HepG2 (cell line): ENCODE measurements around the gene OSCP1. TPM values are rescaled to one million over a fixed set of nuclear protein-coding genes. Genes with fewer than 3 reads are reported as not detected.

ENCODE experiments used
- FOXC1 ChIP-seq: sonication (generic); formaldehyde crosslinking; IDR thresholded peaks from 2 replicates; pipeline ENCODE4 v1.8.0; 2022; ENCODE audit warnings: mild to moderate bottlenecking, missing genetic modification reagents, borderline replicate concordance
- FOXJ3 ChIP-seq: sonication (generic); formaldehyde crosslinking; IDR thresholded peaks from 2 replicates; pipeline ENCODE4 v1.4.0; 2020; ENCODE audit warnings: missing genetic modification reagents, mild to moderate bottlenecking, borderline replicate concordance
- GATAD2A ChIP-seq: IDR thresholded peaks from 2 replicates; pipeline ENCODE4 v1.6.1; 2016
- HNF4G ChIP-seq, 2 experiments: sonication (generic) in 1 of 2; formaldehyde crosslinking in 1 of 2; IDR thresholded peaks; 2 replicates each; pipeline versions ENCODE4 v1.4.0 to v1.6.1; 2011 to 2020; ENCODE audit warnings: borderline replicate concordance in 2 of 2, low read depth in 2 of 2, mild to moderate bottlenecking in 2 of 2, low read length in 1 of 2, missing genetic modification reagents in 1 of 2, moderate library complexity in 1 of 2
- HOXA3 ChIP-seq: sonication (generic); formaldehyde crosslinking; IDR thresholded peaks from 2 replicates; pipeline ENCODE4 v1.5.0; 2020; ENCODE audit warnings: missing genetic modification reagents
- KLF15 ChIP-seq: sonication (generic); formaldehyde crosslinking; IDR thresholded peaks from 2 replicates; pipeline ENCODE4 v1.8.1; 2023; ENCODE audit warnings: borderline replicate concordance, mild to moderate bottlenecking, inconsistent platforms, missing genetic modification reagents, mixed read lengths
- MAFK ChIP-seq, 2 experiments: IDR thresholded peaks in 1 of 2; conservative IDR thresholded peaks in 1 of 2; 2 replicates each; pipeline ENCODE4 v1.6.1; 2011; ENCODE audit warnings: improper control_type of control experiment in 2 of 2, low read length in 2 of 2
- MED1 ChIP-seq: sonication (generic); formaldehyde crosslinking; IDR thresholded peaks from 2 replicates; pipeline ENCODE4 v1.4.0; 2020; ENCODE audit warnings: missing genetic modification reagents
- NFYB ChIP-seq: sonication (generic); formaldehyde crosslinking; IDR thresholded peaks from 2 replicates; pipeline ENCODE4 v1.4.0; 2020; ENCODE audit warnings: missing genetic modification reagents
- NR2F6 ChIP-seq, 2 experiments: IDR thresholded peaks; 2 replicates each; pipeline ENCODE4 v1.6.1; 2016; ENCODE audit warnings: antibody characterized with exemption in 1 of 2, mild to moderate bottlenecking in 1 of 2
- PAX8 ChIP-seq: sonication (generic); formaldehyde crosslinking; IDR thresholded peaks from 2 replicates; pipeline ENCODE4 v1.8.0; 2022; ENCODE audit warnings: mild to moderate bottlenecking, missing genetic modification reagents, borderline replicate concordance
- PHF21A ChIP-seq: sonication (generic); formaldehyde crosslinking; IDR thresholded peaks from 2 replicates; pipeline ENCODE4 v1.5.0; 2020; ENCODE audit warnings: mild to moderate bottlenecking, missing genetic modification reagents
- POLR2G ChIP-seq: fragments of 200-400 bp; formaldehyde crosslinking; IDR thresholded peaks from 2 replicates; pipeline ENCODE4 v1.6.1; 2018; ENCODE audit warnings: mild to moderate bottlenecking, low read depth, low read length, moderate library complexity
- RBM22 ChIP-seq: fragments of 200-400 bp; formaldehyde crosslinking; optimal IDR thresholded peaks from 2 replicates; pipeline ENCODE3; 2017; ENCODE audit warnings: mild to moderate bottlenecking, low read length, moderate library complexity
- SALL1 ChIP-seq: sonication (generic); formaldehyde crosslinking; IDR thresholded peaks from 2 replicates; pipeline ENCODE4 v1.8.0; 2022; ENCODE audit warnings: mild to moderate bottlenecking, missing genetic modification reagents
- SOX13 ChIP-seq, 3 experiments: fragments of 450-650 bp in 1 of 3; sonication (generic) in 1 of 3; formaldehyde crosslinking in 1 of 3; IDR thresholded peaks in 2 of 3; conservative IDR thresholded peaks in 1 of 3; 2 replicates each; pipeline versions ENCODE4 v1.5.0 to v1.6.1; 2016 to 2020; ENCODE audit warnings: antibody characterized with exemption in 1 of 3, mild to moderate bottlenecking in 1 of 3, missing compliant biosample characterization in 1 of 3, missing genetic modification reagents in 1 of 3, moderate library complexity in 1 of 3
- SOX6 ChIP-seq, 2 experiments: fragments of 450-650 bp in 1 of 2; sonication (generic) in 1 of 2; formaldehyde crosslinking in 1 of 2; IDR thresholded peaks; 2 replicates each; pipeline versions ENCODE4 v1.4.0 to v1.6.1; 2017 to 2020; ENCODE audit warnings: antibody characterized with exemption in 1 of 2, mild to moderate bottlenecking in 1 of 2, missing genetic modification reagents in 1 of 2
- SP5 ChIP-seq: IDR thresholded peaks from 2 replicates; pipeline ENCODE4 v1.6.1; 2016; ENCODE audit warnings: low read depth, borderline replicate concordance
- ZEB1 ChIP-seq: IDR thresholded peaks from 2 replicates; pipeline ENCODE4 v1.6.1; 2012; ENCODE audit warnings: mild to moderate bottlenecking, low read depth, inconsistent platforms; ENCODE audit not compliant: insufficient replicate concordance
- ZMYM3 ChIP-seq: sonication (generic); formaldehyde crosslinking; IDR thresholded peaks from 2 replicates; pipeline ENCODE4 v1.5.1; 2020; ENCODE audit warnings: mild to moderate bottlenecking, missing genetic modification reagents
- ZNF101 ChIP-seq: sonication (generic); formaldehyde crosslinking; IDR thresholded peaks from 2 replicates; pipeline ENCODE4 v1.4.0; 2020; ENCODE audit warnings: mild to moderate bottlenecking, low read depth, missing genetic modification reagents, borderline replicate concordance
- ZNF615 ChIP-seq: sonication (generic); formaldehyde crosslinking; IDR thresholded peaks from 2 replicates; pipeline ENCODE4 v1.5.0; 2020; ENCODE audit warnings: mild to moderate bottlenecking, missing genetic modification reagents, borderline replicate concordance
- polyA plus RNA-seq, 8 experiments: library from polyadenylated mRNA; depleted of rRNA in 3 of 8; stranded (reverse) in 7 of 8; unstranded in 1 of 8; fragments of >200 nt; fragmentation: Illumina TruSeq in 4 of 8; extraction: Trizol in 4 of 8; gene quantifications; 2 replicates each; pipeline versions ENCODE4 v1.2.1 to v1.2.3, GENCODE V29; 2011 to 2016; ENCODE audit warnings: low read depth in 4 of 8, missing spikeins in 1 of 8, mixed read lengths in 1 of 8; ENCODE audit not compliant: insufficient read depth in 1 of 8
- total RNA-seq, 5 experiments: library from RNA; depleted of rRNA; stranded (reverse); fragments of >200 nt; fragmentation: Illumina TruSeq; extraction: Trizol; gene quantifications; 2 replicates each; pipeline ENCODE4 v1.2.3, GENCODE V29; 2016; ENCODE audit warnings: low read depth in 1 of 5
- TF ChIP-seq, protein P1 (sequence below): sonication (generic); formaldehyde crosslinking; conservative IDR thresholded peaks from 2 replicates; pipeline ENCODE4 v1.4.0; 2020; ENCODE audit warnings: mild to moderate bottlenecking, missing genetic modification reagents, moderate library complexity

The OSCP1 gene
- total and polyA plus RNA-seq, 2 of the 13 experiments (the other 11 are each of a cell fraction or from before 2014, with no cell fraction given), result 0.60 to 0.84 TPM

DNA sequence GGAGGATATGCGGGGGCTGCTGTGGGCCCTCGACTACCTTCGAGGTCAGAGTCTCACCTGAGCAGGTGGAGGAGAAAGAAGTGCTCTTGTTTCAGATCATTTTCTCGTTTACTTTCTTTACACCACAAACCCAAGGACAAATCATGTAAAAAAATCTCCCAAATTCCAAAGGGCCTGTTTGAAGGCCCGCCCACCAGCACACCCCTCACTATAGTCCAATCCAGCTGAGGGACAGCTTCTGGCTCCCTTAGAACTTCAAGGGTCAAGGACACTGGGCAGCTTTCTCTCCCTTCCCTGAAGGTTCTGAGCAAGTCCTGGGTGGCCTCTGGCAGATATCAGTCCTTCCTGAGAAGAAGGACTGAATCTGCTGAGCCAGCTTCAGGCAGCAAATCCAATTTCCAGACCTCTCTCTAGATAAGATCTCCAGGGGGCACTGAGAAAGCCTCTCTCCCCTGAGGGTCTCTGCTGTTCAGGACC, 70.1 kb downstream of the OSCP1 start (continued):
- TF ChIP-seq NR2F6 (IDR thresholded peaks at IDR 0.05) (peak; percentile 70), NR2F6 (CRISPR knock-in tag; IDR thresholded peaks at IDR 0.05) (peak; percentile 72; the same call in 1 of the 2 replicates), ZMYM3 (CRISPR knock-in tag) (no peak), PHF21A (CRISPR knock-in tag) (peak; percentile 52; the same call in 1 of the 2 replicates), HOXA3 (CRISPR knock-in tag) (peak; percentile 58), ZNF615 (CRISPR knock-in tag) (no peak), RBM22 (peak; percentile 20), ZNF101 (no peak), ZEB1 (peak; percentile 86), FOXC1 (no peak), PAX8 (CRISPR knock-in tag) (no peak), MED1 (CRISPR knock-in tag) (peak; percentile 32; the same call in 1 of the 2 replicates), NFYB (CRISPR knock-in tag) (peak; percentile 61), FOXJ3 (peak; percentile 30; the same call in 1 of the 2 replicates), GATAD2A (CRISPR knock-in tag) (peak; percentile 57; the same call in 1 of the 2 replicates), HNF4G (IDR thresholded peaks at IDR 0.05; ENCODE audit: borderline replicate concordance, low read depth, low read length) (peak; percentile 64; the same call in 1 of the 2 replicates), HNF4G (CRISPR knock-in tag; IDR thresholded peaks at IDR 0.05; ENCODE audit: borderline replicate concordance, low read depth) (no peak; the same call in 1 of the 2 replicates), SALL1 (CRISPR knock-in tag) (peak; percentile 36; the same call in 1 of the 2 replicates), SOX6 (IDR thresholded peaks at IDR 0.05) (no peak), SOX6 (CRISPR knock-in tag; IDR thresholded peaks at IDR 0.05) (peak; percentile 26; the same call in 1 of the 2 replicates), MAFK (conservative IDR thresholded peaks at IDR 0.05 in 1 of 2, IDR thresholded peaks at IDR 0.05 in 1 of 2; ENCODE audit: low read length in 2 of 2) (peak; percentile 30 to 32; a peak in 2 of 4 replicates), KLF15 (peak; percentile 90; the same call in 1 of the 2 replicates), SP5 (CRISPR knock-in tag) (peak; percentile 87), POLR2G (peak; percentile 39; the same call in 1 of the 2 replicates), SOX13 (IDR thresholded peaks at IDR 0.05) (no peak), SOX13 (CRISPR knock-in tag; conservative IDR thresholded peaks at IDR 0.05 in 1 of 2, IDR thresholded peaks at IDR 0.05 in 1 of 2) (0 out of 4 replicates have a peak, but pooled peaks of 1 of the 2 experiments have one; percentile 6)
- TF ChIP-seq, protein P1, sequence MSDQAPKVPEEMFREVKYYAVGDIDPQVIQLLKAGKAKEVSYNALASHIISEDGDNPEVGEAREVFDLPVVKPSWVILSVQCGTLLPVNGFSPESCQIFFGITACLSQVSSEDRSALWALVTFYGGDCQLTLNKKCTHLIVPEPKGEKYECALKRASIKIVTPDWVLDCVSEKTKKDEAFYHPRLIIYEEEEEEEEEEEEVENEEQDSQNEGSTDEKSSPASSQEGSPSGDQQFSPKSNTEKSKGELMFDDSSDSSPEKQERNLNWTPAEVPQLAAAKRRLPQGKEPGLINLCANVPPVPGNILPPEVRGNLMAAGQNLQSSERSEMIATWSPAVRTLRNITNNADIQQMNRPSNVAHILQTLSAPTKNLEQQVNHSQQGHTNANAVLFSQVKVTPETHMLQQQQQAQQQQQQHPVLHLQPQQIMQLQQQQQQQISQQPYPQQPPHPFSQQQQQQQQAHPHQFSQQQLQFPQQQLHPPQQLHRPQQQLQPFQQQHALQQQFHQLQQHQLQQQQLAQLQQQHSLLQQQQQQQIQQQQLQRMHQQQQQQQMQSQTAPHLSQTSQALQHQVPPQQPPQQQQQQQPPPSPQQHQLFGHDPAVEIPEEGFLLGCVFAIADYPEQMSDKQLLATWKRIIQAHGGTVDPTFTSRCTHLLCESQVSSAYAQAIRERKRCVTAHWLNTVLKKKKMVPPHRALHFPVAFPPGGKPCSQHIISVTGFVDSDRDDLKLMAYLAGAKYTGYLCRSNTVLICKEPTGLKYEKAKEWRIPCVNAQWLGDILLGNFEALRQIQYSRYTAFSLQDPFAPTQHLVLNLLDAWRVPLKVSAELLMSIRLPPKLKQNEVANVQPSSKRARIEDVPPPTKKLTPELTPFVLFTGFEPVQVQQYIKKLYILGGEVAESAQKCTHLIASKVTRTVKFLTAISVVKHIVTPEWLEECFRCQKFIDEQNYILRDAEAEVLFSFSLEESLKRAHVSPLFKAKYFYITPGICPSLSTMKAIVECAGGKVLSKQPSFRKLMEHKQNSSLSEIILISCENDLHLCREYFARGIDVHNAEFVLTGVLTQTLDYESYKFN (CRISPR knock-in tag), result peak; percentile 76
